GM21381 (cell line): ENCODE data around the gene DNAH5.
"Not testable (repeated sequence)": the region's sequence is repeated elsewhere in the genome, so short reads cannot be mapped to it uniquely, and the experiment has no call there.

Experiments
- ATAC-seq: cut with Tn5 transposase; IDR thresholded peaks from one replicate; pipeline ENCODE4 v1.9.1; 2021; ENCODE audit warnings: mild to moderate bottlenecking, moderate library complexity; ENCODE audit not compliant: unreplicated experiment

Gene DNAH5

GRCh38 chr5:13859270-13860065 lies 85.0 kb downstream of the DNAH5 start:
- ATAC-seq, result no peak

GRCh38 chr5:13843175-13843846 lies 101.2 kb downstream of the DNAH5 start:
- no peak for ATAC-seq

- no peak for ATAC-seq
These were observed 111.0 kb downstream of the DNAH5 start for GRCh38 chr5:13833440-13833839.

GRCh38 chr5:13831351-13831750 lies 113.1 kb downstream of the DNAH5 start:
- ATAC-seq, result no peak

GRCh38 chr5:13830536-13830935 lies 114.0 kb downstream of the DNAH5 start:
- no peak for ATAC-seq

GRCh38 chr5:13821366-13821765 lies 123.1 kb downstream of the DNAH5 start:
- no peak for ATAC-seq

- ATAC-seq, result no peak
These were observed 128.4 kb downstream of the DNAH5 start for GRCh38 chr5:13816126-13816525.

- ATAC-seq, result no peak
These were observed 130.2 kb downstream of the DNAH5 start for GRCh38 chr5:13814301-13814700.

GRCh38 chr5:13809921-13810320 lies 134.6 kb downstream of the DNAH5 start:
- no peak for ATAC-seq

- ATAC-seq, result no peak
These were observed 140.2 kb downstream of the DNAH5 start for GRCh38 chr5:13804336-13804735.

GRCh38 chr5:13798569-13798968 lies 145.9 kb downstream of the DNAH5 start:
- not testable (repeated sequence) for ATAC-seq

GRCh38 chr5:13785781-13786415 lies 158.6 kb downstream of the DNAH5 start:
- ATAC-seq, result no peak

- no peak for ATAC-seq
These were observed 160.8 kb downstream of the DNAH5 start for GRCh38 chr5:13783726-13784125.

- ATAC-seq, result no peak
These were observed 164.4 kb downstream of the DNAH5 start for GRCh38 chr5:13780081-13780480.

- no peak for ATAC-seq
These were observed 170.8 kb downstream of the DNAH5 start for GRCh38 chr5:13773649-13774048.

GRCh38 chr5:13771011-13771571 lies 173.4 kb downstream of the DNAH5 start:
- ATAC-seq, result no peak

GRCh38 chr5:13766236-13766635 lies 178.3 kb downstream of the DNAH5 start:
- ATAC-seq, result no peak

- ATAC-seq, result no peak
These were observed 180.8 kb downstream of the DNAH5 start for GRCh38 chr5:13763719-13764118.

GRCh38 chr5:13749766-13750165 lies 194.7 kb downstream of the DNAH5 start:
- ATAC-seq, result no peak

- no peak for ATAC-seq
These were observed 198.5 kb downstream of the DNAH5 start for GRCh38 chr5:13746026-13746425.

- ATAC-seq, result no peak
These were observed 199.0 kb downstream of the DNAH5 start for GRCh38 chr5:13745508-13745907.

- ATAC-seq, result no peak
These were observed 204.0 kb downstream of the DNAH5 start for GRCh38 chr5:13740471-13740870.
